ENCODE measurements around the gene PIM2.

Gene PIM2

DNA sequence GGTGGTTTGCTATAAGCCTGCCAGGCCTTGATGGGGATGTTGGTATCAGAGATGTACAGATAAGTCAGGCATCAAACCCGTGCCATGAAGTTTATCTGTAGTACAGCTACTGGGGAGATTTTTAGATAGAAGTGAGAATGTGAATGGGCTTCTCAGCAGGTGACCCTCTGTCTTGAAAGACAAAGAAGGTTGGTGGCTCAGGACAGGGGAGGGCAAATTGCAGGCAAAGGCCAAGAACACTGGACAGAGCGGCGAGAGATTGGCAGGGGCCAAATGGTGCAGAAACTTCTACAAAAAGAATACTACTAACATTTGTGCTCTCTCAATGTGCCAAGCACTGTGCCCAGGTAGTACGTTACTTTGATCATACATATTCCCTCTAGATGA lies 1.9 kb upstream of the PIM2 start:
- DNase-seq (ENCODE audit: insufficient read length, low spot score) = no peak
- FAIRE-seq = no peak
- TF ChIP-seq, protein P1, sequence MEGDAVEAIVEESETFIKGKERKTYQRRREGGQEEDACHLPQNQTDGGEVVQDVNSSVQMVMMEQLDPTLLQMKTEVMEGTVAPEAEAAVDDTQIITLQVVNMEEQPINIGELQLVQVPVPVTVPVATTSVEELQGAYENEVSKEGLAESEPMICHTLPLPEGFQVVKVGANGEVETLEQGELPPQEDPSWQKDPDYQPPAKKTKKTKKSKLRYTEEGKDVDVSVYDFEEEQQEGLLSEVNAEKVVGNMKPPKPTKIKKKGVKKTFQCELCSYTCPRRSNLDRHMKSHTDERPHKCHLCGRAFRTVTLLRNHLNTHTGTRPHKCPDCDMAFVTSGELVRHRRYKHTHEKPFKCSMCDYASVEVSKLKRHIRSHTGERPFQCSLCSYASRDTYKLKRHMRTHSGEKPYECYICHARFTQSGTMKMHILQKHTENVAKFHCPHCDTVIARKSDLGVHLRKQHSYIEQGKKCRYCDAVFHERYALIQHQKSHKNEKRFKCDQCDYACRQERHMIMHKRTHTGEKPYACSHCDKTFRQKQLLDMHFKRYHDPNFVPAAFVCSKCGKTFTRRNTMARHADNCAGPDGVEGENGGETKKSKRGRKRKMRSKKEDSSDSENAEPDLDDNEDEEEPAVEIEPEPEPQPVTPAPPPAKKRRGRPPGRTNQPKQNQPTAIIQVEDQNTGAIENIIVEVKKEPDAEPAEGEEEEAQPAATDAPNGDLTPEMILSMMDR (IDR thresholded peaks at IDR 0.05; ENCODE audit: insufficient read depth, missing control alignments) = no peak

DNA sequence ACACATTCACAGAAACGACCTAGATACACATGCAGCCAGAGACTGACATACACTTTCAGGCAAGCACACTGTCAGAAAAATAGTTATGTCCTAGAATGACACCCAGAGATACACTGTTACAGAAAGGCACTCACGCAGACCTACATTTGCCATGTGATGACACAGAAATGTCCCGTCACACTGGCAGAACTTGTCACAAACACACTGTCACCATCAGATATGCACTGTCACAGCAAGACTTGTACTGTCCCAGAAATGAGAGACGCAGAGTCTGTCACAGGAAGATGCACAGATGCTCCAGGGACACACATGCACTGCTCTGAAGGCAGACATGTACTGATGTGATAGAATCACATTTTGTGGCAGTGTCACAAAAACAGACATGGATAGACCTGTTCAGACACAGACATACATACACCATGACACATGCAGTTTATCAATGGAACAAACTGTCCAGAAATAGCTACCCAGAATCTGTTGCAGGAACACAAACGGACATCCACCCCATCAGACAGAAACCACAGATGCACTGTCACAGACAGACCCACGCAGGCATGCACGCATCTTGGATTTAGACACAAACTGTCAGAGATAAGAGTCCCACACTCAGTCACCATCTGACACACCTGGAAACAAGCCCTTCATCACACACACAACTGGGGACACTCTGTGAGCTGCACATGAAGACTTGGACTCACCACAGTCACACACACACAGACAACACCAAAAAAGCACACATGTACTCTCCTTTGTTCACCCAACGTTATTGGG lies 1.3 kb upstream of the PIM2 start:
- DNase-seq (ENCODE audit: insufficient read length, low spot score) = no peak
- TF ChIP-seq, protein P1 (IDR thresholded peaks at IDR 0.05; ENCODE audit: insufficient read depth, missing control alignments) = no peak
- no peak for FAIRE-seq

DNA sequence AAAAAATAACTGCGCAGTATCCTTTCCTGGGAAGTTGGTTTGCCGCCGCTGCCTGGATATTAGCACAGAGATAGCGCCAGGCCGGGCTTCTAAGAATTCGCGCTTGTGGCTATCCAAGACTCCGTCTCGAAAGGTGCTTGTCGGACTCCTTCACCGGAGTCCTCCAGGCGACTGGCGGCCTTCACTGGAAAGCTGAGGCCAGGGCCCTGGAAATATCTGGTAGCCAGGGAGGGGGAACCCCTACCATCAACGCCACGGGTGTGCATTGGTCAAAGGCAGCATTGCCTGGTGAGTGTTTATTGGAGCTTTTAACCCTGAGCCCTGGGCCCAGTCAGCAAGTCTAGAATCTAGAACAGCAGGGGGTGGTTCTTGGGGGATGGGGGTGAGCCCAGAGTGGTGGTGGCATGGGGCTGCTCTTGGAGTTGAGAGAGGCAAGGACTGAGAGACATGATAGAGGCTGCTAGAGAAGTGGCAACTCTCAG lies 577 bp upstream of the PIM2 start:
- TF ChIP-seq, protein P1 (IDR thresholded peaks at IDR 0.05; ENCODE audit: insufficient read depth, missing control alignments) = no peak
- DNase-seq (ENCODE audit: insufficient read length, low spot score) = no peak
- no peak for FAIRE-seq

DNA sequence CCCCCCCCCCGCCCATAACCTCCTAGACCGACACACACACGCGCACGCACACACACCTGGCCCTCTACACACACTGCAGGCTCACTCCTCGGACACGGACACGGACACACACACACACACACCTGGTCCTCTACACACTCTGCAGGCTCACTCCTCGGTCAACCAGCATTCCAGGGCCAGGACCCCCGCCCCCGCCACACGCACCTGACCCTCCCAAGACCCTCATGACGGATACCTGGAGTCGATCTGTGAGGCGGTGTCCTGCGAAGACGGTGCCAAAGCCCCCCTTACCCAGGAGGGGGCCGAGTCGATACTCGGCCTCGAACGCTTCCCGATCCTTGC lies 552 bp downstream of the PIM2 start:
- FAIRE-seq (no peak), DNase-seq (ENCODE audit: insufficient read length, low spot score) (no peak)
- TF ChIP-seq, protein P1 (IDR thresholded peaks at IDR 0.05; ENCODE audit: insufficient read depth, missing control alignments) = no peak

DNA sequence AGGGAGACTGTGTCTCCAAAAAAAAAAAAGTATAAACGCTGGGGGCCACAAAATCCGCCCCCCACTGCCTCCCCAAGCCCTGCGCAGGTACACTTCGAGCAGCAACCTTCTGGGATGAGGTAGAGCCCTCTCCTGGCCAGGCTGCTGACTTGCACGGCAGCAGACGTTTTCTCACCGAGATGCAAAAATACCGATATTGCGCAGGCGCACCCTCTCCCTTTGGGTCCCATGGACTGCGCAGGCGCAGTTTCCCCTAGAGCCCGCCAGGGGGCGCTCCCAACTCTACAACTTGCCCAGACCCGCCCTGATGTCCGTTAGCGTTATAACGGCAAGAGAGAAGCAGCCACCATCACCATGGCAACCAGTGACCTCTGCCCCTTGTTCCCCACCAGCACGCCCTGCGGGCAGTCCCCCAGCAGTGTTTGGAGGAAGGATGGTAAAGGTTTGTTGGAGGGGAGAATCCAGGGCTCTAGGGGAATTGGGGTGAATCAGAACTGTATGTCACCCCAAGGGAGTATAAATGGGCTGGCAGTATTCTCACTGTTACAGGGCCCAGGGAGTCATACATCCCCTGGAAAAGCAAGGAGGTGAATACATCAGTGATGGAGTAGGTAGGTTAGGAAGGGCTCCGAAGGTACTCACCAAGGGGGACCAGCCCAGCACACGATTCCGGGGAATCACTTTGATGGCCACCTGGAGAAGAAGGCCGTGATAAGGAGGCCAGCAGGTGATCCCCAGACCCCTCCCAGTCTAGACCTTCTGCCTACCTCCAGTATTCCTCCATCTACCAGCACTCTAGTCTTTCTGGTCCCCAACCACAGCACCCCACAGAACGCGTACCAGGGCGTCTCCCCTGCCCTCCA lies 1.5 kb downstream of the PIM2 start:
- peak; percentile 70 for DNase-seq (ENCODE audit: insufficient read length, low spot score)
- TF ChIP-seq, protein P1 (IDR thresholded peaks at IDR 0.05; ENCODE audit: insufficient read depth, missing control alignments) = peak; percentile 62
- peak; percentile 11 for FAIRE-seq

DNA sequence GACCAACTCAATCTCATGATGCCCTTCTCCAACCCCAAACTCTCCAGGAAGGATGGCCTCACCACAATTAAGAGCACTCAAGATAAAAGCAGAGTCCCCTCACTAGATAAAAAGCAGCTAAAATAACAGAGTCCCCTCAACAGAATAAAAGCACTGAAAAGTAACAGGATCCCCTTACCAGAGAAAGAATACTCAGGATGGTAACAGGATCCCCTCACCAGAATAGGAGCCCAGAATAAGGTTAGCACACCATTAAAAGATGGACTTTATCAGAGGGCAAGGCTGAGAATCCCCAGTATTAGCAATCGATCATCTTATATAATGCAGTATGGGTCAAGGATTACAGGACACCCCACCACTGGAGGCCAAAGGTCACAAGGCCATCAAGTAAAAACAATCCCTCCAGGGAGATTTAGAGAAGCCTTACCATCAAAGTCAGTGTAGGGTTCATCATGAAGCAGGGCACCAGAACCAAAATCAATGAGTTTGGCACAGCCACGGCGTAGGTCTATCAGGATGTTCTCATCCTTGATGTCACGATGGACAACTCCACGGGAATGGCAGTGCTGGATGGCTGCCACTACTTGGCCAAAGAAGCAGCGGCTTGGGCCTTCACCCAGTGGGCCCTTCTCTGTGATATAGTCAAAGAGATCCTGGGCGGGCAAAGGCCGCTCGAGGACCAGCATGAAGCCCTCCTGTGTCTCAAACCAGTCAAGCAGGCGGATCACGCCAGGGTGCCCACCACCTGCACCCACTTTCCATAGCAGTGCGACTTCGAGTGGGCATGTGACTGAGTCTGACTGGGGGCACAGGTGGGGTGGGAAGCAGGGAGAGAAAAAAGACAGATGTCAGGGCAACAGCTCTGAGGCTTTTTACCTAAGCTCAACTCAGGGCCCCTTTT lies 4.0 kb downstream of the PIM2 start:
- DNase-seq (ENCODE audit: insufficient read length, low spot score) = no peak
- no peak for FAIRE-seq
- TF ChIP-seq, protein P1 (IDR thresholded peaks at IDR 0.05; ENCODE audit: insufficient read depth, missing control alignments) = no peak
